ENCODE measurements around the gene CCDC47.
"Not testable (repeated sequence)": the region's sequence is repeated elsewhere in the genome, so short reads cannot be mapped to it uniquely, and the experiment has no call there.

Gene CCDC47

DNA sequence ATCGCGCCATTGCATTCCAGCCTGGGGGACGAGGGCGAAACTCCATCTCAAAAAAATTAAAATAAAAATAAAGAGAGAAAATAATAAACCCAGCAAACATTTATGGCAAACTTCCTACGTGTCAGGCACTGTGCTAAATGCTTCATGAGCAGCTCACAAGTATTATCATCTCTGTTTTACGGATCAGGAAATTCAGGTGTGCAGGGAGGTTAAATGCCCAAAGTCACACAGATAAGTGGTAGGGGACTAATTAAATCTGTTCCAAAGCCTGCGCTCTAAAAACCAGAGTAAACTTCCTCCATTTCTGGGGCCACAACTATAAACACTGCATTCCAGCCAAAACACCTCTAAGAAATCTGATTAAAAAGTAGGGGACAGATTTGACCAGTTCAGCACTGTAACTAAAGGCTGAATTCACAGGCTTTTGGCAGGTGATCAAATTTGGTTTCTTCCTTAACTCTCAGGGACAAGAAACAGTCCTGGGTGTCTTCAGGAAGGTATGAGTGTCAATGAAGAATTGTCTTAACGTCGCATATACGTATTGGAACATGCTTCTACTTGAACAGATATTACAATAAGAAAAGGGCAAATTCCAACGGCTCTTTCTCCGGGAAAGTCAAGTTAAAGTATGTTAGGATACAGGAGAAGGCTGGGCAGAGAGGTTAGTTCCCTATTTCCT, 32.8 kb downstream of the CCDC47 start:
- no peak for DNase-seq (ENCODE audit: low read depth in 1 of 2, low spot score in 1 of 2)

DNA sequence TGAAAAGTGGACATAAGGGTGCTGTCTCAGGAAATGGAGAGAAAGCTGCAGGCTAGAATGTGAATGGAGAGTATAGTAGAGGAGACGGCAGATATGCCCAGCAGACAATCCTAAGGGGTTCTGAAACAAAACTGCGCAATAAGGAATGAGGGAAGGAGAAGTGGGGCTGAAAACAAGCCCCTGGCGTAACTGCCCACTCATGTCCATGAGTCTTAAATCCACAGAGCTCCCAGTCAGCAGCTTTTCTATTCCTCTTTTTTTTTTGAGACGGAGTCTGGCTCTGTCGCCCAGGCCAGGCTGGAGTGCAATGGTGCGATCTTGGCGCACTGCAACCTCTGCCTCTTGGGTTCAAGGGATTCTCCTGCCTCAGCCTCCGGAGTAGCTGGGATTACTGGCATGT, 37.7 kb downstream of the CCDC47 start:
- DNase-seq (ENCODE audit: low read depth in 1 of 2, low spot score in 1 of 2): no peak

- no peak for DNase-seq (ENCODE audit: low read depth in 1 of 2, low spot score in 1 of 2)
These were observed 51.0 kb downstream of the CCDC47 start for GRCh38 chr17:63722403-63722802.

DNA sequence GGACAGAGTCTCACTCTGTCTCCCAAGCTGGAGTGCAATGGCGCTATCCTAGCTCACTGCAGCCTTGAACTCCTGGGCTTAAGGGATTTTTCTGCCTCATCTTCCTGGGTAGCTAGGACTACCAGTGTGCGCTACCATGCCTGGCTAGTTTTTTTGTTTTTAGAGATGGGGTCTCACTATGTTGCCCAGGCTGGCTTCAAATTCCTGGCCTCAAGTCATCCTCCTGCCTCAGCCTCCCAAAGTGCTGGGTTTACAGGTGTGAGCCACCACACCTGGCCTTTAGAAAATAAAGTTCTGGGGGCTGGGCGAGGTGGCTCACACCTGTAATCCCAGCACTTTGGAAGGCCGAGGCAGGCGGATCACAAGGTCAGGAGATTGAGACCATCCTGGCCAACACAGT, 53.2 kb downstream of the CCDC47 start:
- not testable (repeated sequence) for DNase-seq (ENCODE audit: low read depth in 1 of 2, low spot score in 1 of 2)

DNA sequence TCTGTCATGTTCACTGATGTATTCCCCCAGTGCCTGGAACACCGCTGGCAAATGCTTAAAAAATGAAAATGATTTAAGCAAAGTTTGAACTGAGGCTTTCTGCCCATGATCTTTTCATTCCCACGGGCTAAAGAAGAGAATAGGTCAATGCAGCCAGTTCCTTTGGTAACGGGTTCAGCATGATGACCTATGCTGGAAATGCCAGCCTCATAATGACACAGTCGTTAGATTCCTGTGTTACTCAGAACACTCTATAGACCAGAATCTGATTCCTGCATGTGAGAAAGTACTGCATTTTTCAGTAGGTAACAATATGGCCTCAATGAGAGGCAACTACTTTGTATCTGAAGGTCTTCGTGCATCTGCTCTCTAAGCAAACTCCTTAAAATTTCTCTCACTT, 54.4 kb downstream of the CCDC47 start:
- no peak for DNase-seq (ENCODE audit: low read depth in 1 of 2, low spot score in 1 of 2)

DNA sequence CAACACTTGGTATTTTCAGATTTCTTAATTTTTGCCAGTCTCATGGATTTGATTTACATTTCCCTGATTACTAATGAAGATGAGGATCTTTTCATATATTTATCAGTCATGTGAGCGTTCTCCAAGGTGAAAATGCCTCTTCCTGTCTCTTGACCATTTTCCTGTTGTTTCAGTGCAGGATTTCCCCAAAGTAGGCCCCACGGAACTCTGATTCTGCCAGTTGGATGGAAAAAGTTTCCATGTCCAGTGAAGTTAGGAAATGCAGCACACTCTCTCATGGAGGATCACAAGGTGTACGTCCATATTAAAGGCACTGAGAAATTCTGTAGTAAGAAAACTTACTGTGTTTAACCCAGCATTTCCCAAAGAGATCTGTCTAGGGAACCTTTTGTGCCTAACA, 57.0 kb downstream of the CCDC47 start:
- DNase-seq (ENCODE audit: low read depth in 1 of 2, low spot score in 1 of 2): no peak

DNA sequence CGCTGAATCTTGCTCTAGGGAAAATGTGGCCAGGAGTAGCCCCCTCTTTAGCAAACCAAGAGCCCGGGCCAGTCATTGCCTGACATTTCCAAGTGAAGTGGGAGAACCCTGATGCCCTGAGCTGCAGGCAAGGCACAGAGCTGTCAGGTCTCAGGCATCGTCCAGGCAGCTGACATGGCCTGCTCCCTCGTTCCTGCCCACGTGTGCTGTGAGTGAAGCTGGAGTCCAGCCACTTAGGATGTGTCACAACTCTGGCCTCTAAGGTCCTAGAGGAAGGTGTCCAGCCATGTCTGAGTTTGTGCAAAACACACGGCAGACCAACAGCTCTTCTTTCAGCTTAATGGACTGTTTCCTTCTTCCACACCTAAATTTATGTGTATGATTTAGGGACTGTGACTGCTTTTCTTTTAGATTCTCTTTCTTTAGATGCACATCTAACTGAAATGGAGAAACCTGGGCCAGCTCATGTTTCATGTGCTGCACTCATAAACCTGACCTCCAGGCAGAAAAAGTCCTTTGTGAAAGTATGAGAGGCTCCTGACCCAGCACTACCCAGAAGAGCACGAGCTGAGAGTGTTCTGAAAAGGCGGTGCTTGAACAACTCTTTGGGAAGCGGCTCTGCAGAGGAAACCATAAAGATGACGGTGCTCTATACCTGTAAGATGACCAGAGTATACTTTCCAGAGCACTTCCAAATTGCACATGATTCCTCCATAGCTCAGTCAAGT, 58.7 kb downstream of the CCDC47 start:
- no peak for DNase-seq (ENCODE audit: low read depth in 1 of 2, low spot score in 1 of 2)

DNA sequence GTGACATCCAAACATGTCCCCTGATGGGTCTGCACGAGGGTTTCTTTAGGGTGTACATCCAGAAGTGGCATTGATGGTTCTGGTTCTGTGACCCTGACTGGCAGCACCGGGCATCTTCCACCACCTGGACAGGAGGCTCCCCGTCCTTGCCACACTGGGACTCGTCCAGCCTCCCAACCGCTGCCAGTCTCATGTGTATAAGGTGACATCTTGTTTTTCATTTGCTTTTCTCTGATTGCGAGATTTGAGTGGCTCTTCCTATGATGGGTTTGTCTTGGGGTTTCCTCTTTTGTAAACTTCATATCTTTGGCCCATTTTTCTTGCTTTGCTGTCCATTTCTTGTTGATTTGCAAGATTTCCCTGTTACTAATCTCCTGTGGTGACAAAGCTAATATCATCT, 64.3 kb downstream of the CCDC47 start:
- DNase-seq (ENCODE audit: low read depth in 1 of 2, low spot score in 1 of 2): no peak

GRCh38 chr17:63707151-63707550, 66.2 kb downstream of the CCDC47 start:
- no peak for DNase-seq (ENCODE audit: low read depth in 1 of 2, low spot score in 1 of 2)

DNA sequence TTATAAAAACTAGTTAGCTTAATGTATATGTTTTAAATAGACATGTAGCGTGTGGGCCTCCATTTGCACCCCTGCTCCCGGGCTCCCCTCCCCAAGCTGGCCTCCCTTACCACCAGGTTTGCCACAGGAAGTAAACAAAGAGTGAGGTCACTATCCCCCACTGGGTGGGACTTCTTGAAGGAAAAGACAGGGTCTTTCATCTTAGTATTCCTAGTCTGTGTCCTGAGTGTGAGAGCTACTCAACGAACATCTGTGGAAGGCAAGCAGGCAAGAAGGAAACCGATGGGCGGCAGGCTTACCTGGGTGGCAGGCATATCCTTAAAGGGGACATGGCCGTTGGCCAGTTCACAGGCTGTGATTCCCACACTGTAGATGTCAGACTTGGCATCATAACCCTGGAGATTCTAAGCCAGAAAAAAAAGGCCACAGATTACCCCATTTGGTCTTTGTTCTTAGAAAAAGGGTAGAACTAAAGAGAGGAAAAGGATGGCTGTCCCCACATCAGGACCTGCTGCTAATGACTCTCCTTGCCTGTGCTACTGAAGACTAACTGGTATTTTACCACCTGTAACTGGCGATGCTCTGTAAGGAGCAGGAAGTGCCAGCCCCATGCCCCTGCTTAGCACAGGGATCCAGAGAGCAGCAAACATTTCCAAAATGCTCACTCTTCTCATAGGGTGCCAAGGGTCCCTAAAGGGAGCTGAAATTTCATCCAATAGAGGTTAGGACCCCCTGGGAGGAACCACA, 66.9 kb downstream of the CCDC47 start:
- DNase-seq (ENCODE audit: low read depth in 1 of 2, low spot score in 1 of 2): no peak

- DNase-seq (ENCODE audit: low read depth in 1 of 2, low spot score in 1 of 2): no peak
These were observed 67.7 kb downstream of the CCDC47 start for GRCh38 chr17:63705657-63706056.

DNA sequence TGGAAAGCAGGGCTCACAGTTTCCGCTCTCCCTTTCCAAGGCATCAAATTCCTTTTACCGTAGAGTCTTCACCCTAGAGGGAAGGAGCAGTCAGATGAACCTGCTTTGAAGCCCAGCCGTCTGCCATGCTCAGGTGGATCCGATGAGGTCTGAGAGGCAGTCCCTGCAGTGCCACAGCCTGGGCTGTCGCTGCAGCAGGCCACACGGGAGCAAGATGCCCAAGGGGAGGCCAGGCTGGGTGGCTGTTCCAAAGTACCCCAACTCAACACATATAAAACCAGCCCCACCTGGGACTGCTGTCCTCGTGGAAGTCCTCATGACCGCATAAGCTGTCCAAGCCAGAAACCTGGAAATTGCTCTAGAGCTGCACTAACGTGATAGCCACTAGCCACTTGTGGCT, 68.6 kb downstream of the CCDC47 start:
- DNase-seq (ENCODE audit: low read depth in 1 of 2, low spot score in 1 of 2): no peak

- no peak for DNase-seq (ENCODE audit: low read depth in 1 of 2, low spot score in 1 of 2)
These were observed 69.2 kb downstream of the CCDC47 start for GRCh38 chr17:63704259-63704576.

DNA sequence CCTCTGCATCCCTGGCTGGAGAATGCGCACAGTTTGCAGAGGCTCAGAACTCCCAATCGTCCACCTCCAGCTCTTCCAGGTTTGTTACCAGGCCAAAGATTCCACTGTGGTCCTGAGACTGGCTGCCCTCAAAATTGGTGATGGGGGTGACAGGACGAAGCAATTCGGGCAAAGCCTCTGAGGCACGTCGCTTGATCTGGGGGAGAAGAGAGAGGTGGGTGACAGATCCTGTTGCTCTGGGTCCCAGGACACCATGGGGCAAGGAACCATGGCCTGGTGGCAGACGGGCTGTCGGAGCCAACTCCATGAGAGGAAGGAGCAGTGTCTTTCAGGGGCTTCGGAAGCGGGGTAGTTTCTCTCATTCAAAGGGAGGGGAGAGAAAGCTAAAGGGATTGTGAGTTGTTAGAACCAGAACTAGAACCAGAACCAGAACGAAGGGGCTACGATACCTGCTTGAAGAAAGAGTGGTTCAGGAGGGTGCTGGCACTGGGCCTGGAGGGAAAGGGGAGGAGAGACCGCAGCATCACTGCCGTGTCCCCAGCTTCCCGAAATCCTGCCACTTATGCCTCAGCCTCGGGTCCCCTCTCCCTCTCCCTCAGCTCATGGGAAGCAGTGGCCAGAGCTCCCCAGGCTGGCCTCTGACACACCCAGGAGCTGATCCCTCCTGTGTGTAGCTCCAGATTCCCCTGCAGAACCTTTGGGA, 69.7 kb downstream of the CCDC47 start:
- DNase-seq (ENCODE audit: low read depth in 1 of 2, low spot score in 1 of 2): no peak

GRCh38 chr17:63703029-63703428, 70.4 kb downstream of the CCDC47 start:
- no peak for DNase-seq (ENCODE audit: low read depth in 1 of 2, low spot score in 1 of 2)

DNA sequence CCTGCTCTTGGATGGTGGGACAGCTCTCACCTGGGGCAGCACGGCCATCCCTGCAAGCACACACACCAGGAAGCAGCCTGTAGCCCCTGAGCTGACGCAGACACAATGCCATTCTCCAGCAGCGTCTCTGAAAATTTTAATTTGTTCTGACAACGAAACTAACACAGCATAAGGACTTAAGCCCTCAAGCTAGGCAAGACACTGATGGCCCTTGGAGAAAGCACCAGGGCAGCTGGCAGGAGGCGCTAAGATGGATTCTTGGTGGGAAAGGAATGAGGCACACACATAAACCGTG, 70.7 kb downstream of the CCDC47 start:
- DNase-seq (ENCODE audit: low read depth in 1 of 2, low spot score in 1 of 2): no peak

- DNase-seq (ENCODE audit: low read depth in 1 of 2, low spot score in 1 of 2): peak; percentile 52 to 59
These were observed 71.3 kb downstream of the CCDC47 start for GRCh38 chr17:63701868-63702720.

DNA sequence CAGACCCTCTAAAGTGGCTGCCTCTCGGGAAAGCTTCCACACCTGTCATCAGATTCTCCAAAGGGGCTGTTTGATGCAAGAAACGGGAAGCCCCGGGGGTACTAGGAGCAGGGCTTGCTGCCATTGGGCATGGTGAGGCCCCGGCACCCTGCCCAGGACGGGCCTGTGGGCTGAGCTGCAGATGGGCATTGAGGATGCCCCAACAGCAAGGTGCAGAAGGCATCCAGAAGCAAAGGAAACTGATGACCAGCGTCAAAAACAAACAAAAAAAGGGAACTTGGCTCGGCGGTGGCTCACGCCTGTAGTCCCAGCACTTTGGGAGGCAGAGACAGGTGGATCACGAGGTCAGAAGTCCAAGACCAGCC, 72.0 kb downstream of the CCDC47 start:
- no peak for DNase-seq (ENCODE audit: low read depth in 1 of 2, low spot score in 1 of 2)

GRCh38 chr17:63700528-63701455, 72.6 kb downstream of the CCDC47 start:
- DNase-seq (ENCODE audit: low read depth in 1 of 2, low spot score in 1 of 2): peak in 1 of 2 donors; percentile 38
